C1 segment of cervical spinal cord (tissue), 14 donors: ENCODE results near the gene AADACL4.
"Not testable (repeated sequence)": the region's sequence is repeated elsewhere in the genome, so short reads cannot be mapped to it uniquely, and the experiment has no call there.

Experiments used
- DNase-seq, 14 donors: peaks; one replicate each; lab custom pipeline; 2025; lab: John Stamatoyannopoulos, UW

AADACL4 gene

DNA sequence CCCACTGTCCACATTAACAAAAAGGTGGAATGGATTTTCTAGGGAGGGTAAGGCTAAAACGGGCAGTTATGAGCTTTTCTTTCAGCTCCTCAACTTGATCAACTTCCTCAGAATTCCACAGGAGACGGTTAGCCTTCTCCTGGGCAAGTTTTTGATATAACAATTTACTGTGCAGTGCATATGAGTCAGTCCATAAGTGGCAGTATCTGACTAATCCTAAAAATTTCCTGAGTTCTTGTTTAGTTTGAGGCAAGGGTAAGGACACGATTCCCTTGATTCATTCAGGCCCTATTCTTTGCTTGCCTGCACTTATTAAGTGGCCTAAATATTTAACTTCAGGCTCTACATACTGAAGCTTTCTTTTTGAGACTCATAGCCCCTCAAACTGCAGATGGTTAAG, 65.8 kb downstream of the AADACL4 start:
- DNase-seq = no peak

GRCh38 chr1:12711536-12711935, 67.7 kb downstream of the AADACL4 start:
- no peak for DNase-seq

- no peak for DNase-seq
Measured at GRCh38 chr1:12712076-12712475, 68.2 kb downstream of the AADACL4 start.

DNA sequence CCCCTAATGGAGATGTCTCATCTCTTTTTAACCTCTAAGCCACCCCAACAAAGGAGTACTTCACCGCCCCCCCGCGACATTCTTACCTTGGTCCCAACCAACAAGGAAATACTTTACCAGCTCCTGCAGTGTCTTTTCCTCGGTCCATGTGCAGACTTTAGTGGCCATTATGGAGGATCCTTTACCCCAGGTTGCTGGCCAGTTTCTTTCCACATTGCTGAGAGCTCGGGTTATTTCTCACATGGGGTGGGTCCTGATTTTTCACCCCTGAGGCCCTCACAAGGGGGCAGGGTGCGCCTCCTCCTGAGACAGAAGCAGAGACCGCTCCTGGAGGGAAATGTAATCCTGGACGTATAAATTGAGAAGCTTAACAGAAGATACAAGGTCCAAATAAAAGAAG, 69.0 kb downstream of the AADACL4 start:
- no peak for DNase-seq

- not testable (repeated sequence) for DNase-seq
Measured at GRCh38 chr1:12713651-12714050, 69.8 kb downstream of the AADACL4 start.

DNA sequence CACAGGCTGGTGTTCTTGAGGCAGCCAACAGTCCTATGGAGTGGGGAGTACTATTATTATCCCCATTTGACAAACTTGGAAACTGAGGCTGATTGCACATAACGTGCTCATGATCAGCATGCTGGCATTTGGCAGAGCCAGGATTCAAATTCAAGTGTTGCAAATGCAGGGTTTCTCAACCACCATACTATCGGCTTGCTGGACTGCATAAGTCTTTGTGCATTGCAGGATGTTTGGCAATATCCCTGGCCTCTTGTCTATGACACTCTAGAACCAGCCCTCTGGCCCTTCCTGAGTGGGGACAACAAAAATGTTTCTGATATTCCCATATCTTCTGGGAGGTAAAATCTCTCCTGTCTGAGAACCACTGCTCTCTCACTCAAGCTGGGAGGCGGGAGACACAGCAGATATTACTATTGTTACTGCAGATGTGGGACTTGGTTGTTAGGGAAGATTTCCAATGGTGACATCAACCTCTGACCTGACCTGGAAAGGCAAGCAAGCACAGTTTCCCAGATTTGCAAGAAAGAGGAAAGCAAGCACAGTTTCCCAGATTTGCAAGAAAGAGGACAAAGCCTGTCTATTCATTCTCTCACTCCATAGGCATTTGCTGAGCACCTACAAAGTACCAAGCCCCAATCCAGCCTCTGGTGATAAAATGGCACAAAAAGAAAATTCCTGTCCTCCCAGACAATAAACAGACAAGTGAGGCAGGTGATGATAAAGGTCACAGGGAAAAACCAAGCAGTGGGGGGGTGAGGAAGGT, 71.0 kb downstream of the AADACL4 start:
- DNase-seq = no peak

DNA sequence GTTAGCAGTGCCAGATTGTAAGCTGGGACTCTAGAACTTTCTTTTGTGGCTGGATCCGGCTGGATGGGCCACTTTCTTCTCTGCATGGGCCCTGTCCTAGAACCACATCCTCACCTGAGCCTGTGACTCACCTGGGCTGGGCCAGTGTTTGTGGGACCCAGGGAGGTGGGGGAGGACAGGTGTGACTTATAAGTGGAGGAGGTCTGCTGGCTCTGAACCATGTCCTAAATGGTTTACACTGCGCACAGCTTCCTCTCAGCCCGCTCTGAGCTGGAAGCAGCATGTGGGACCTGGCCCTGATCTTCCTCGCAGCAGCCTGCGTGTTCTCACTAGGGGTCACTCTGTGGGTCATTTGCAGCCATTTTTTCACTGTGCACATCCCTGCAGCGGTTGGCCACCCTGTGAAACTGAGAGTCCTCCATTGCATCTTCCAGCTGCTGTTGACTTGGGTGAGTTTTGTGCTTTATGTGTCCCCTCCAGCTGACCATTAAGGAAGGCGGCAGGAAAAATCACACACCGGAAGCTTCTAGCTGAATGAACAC, 72.1 kb downstream of the AADACL4 start, which contains the start of gene AADACL3:
Gene AADACL3 (plus strand): TSS at position 215 of the 542 bp plus-strand sequence. CDS start 67 bp downstream, at position 282.
- no peak for DNase-seq
